Stimulated activated CD4-positive, alpha-beta T cell treated with anti-CD3 and anti-CD28 coated beads, Interleukin-15, amount 100 ng/mL, for 48 hours (primary cell): ENCODE data around the gene HIF1AN.

ENCODE experiments used
- DNase-seq, 2 donors: peaks; one replicate each; pipeline ENCODE4 v3.0.0-alpha.2; 2020; ENCODE audit warnings: low read depth in 2 of 2

Gene HIF1AN

GRCh38 chr10:100535715-100536353 is at the start of gene HIF1AN:
Gene HIF1AN, plus strand, starts transcription at chr10:100535943. Its CDS starts 16 bp downstream, at chr10:100535959.
- peak; percentile 84 for DNase-seq

- DNase-seq, result no peak
These were observed 48.2 kb upstream of the HIF1AN start for GRCh38 chr10:100487529-100487928.

GRCh38 chr10:100489396-100489795 is 46.3 kb upstream of the HIF1AN start:
- DNase-seq, result no peak

GRCh38 chr10:100490531-100490930 is 45.2 kb upstream of the HIF1AN start:
- no peak for DNase-seq

- no peak for DNase-seq
These were observed 39.2 kb upstream of the HIF1AN start for GRCh38 chr10:100496567-100496966.

DNA sequence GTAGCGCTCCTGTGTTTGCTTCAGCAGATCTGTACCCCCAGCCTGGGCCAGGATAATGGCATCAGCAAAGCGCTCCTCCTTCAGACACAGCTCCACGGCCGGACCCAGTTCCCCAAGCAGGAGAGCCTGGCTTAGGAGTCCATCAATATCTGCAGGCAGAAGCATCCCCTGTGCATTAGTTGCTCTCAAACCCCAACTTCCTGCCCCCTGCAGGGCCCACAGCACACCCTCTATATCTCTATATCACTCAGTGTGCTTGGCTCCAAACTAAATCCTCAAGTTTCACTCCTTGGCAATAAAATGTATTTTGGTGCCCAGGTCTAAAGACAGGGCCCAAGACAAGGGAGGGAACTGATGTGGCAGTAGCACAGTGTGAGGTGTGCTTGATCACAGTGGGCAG is 37.7 kb upstream of the HIF1AN start:
- DNase-seq, result no peak

DNA sequence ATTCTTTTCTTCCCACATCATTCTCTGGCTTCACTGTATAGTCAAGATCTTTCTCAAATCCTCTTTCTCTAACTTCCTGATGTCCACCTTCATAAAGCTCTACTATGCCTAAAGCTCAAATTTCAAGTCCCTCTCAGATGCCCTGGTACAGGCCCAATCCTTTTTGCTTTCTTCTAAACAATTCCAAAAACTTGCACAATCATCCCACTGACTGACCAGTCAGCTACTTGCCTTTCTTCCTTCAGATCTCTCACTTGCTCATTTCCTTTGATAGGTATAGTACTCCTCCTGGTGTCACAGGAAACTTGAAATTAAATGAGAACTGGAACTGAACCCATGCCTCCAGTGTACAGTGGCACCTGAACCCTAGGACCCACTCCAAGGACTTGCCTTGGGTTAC is 34.3 kb upstream of the HIF1AN start:
- DNase-seq, result no peak

- DNase-seq, result no peak
These were observed 32.7 kb upstream of the HIF1AN start for GRCh38 chr10:100502926-100503494.

GRCh38 chr10:100504096-100504495 is 31.6 kb upstream of the HIF1AN start:
- DNase-seq, result no peak

GRCh38 chr10:100505164-100505563 is 30.6 kb upstream of the HIF1AN start:
- no peak for DNase-seq

GRCh38 chr10:100506596-100507356 is 29.0 kb upstream of the HIF1AN start:
- DNase-seq, result no peak

GRCh38 chr10:100507357-100507732 is 28.4 kb upstream of the HIF1AN start:
- no peak for DNase-seq

DNA sequence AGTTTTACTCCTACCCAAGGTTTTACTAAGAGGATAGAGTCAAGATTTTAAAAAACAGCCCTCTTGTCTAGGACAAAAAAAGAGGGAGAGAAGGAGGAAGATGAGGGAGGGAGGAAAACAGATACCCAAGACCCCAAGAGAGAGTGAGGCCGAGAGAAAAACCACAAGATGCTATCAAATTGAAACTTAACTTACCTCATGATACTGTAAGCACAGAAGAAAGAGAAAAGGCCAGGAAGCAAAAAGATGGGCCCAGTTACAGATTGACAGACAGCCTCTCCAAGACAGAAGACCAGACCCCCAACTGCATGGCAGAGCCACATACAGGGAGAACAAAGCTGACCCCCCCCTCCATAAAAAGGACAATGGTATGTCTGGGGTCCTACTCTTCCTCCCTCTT is 27.5 kb upstream of the HIF1AN start:
- DNase-seq, result no peak

DNA sequence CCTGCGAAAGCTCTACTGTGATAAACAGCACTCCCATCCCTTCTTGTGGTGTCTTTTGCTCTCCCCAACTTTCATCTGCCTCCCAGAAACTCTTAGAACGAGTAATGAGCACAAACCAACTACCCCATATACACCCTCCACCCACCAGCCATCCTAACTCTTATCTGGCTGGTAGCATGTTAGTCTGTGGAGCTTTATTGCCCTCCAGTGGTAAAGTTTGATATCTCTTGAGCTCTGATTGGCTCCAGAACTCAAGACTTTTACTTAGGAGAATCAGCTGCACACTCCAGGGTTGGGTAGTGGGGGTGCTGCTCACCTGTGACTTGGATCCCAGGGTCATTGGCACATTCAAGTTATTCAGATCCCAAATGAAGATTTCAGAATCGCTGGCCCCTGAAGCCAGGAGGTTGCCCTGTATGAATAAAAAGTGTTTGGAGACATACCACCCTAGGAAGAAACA is 27.0 kb upstream of the HIF1AN start:
- peak in 1 of 2 donors; percentile 34 for DNase-seq

- DNase-seq, result peak in 1 of 2 donors; percentile 53
These were observed 26.4 kb upstream of the HIF1AN start for GRCh38 chr10:100509241-100509840.

DNA sequence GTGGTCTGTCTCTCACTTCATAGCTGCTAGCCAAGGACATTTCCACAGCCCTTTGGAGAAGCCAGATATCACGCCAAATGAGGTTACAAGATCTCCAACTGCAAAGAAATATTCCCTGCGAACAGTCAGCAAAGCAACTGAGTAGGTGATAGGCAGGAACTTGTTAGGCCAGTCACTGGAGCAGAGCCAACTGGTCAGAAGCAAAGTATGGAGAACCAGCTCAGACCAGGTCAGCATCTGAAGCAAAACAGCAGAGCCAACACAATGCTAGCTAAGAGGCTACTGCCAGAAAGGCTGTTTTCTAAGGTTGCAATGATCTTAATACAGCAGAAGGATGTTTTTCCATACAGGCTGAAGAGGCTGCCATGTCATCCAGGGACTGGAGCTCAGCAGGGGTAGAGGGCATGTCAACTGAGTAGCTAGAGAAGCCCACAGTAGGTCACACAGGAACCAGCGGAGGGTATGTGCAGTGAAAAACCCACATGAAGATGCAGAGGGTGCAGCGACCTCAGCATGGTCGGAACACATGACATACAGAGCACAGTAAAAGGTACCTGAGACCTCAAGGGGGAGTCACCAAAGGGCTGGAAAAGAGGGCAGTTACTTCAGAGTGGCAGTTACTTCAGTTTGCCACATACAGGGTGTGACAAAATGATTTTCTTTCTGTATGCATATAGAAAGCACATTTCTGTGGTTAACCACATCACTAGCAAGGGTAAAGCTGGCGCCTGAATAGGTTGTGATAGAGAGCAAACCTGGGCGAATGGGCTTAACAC is 25.0 kb upstream of the HIF1AN start:
- peak; percentile 57 to 59 for DNase-seq

GRCh38 chr10:100515612-100516011 is 20.1 kb upstream of the HIF1AN start:
- no peak for DNase-seq

- no peak for DNase-seq
These were observed 18.9 kb upstream of the HIF1AN start for GRCh38 chr10:100516847-100517246.

DNA sequence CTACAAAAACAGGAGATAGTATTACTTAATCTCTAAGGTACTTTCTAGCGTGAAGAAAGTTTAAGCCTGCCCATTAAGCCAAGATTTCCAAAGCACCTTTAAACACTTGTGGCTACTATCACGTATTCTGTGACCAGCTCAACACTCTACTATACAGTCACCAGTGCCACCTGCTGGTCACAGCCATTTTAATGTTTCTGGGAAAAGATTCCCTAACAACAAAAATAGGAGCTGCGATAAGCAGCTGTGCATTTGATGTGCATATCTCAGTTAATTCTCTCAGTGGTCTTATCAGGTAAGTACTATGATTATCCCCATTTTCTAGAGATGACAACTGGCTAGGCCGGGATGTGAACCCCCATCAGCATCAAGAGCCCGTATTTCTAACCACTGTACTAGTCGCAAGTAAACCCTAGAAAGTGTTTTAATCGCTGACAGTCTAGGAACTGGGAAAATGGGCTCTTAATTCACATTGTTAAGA is 16.9 kb upstream of the HIF1AN start:
- DNase-seq, result peak in 1 of 2 donors; percentile 54

DNA sequence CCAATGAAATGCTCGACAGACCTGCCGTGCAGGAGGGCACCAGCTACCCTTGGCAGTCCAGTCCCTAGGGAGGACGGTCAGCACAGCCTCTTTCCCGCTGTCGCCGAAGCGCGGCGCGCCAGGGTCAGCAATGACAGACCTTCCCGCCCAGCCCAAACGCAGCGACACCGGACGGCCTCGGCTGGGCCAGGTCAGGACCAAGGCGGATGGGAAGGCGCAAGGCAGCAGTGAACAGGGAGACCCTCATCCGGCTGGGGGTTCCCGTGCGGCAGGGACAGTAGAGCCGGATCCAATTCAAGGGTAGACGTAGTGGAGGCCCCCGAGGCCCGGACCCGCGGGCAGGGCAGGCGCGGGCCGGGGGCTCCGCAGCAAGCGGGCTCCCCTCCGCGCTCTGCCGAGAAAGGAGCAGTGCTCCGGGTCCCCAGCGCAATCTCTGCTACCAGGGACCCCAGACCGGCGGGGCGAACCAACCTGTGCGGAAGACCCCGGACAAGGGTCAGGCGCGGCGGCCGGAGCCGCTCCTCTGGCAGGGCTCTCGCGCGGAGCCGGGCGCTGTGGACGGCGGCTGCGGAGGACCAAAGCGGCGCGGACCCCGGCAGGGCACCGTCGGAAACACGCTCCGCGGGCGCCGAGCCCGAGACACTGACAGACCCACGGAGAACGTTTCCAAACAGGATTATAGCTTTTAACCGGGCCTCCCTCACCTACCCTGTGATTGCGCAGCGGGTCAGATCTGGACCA is 16.3 kb upstream of the HIF1AN start, which contains the start of gene SEC31B:
SEC31B (minus strand) TSS at position 551 of the 741 bp plus-strand sequence. CDS start 2,909 bp downstream, outside the sequence.
- no peak for DNase-seq

- no peak for DNase-seq
These were observed 14.9 kb upstream of the HIF1AN start for GRCh38 chr10:100520811-100521210.
